A549 treated with Mapracorat at 1 μM for 4 hours (cell line): ENCODE results near the gene EXO1. TPM values are rescaled to one million over a fixed set of nuclear protein-coding genes. Genes with fewer than 3 reads are reported as not detected.

ENCODE experiments used
- total RNA-seq: library from RNA; stranded (reverse); fragments of 200-300 nt; extraction: Qiagen RNA extraction; gene quantifications from 5 replicates; pipeline ENCODE4 v1.2.3, GENCODE V29; 2022

The EXO1 gene
- total RNA-seq = 21.1 to 26.8 TPM (median 25.9 TPM) in 5 replicates

DNA sequence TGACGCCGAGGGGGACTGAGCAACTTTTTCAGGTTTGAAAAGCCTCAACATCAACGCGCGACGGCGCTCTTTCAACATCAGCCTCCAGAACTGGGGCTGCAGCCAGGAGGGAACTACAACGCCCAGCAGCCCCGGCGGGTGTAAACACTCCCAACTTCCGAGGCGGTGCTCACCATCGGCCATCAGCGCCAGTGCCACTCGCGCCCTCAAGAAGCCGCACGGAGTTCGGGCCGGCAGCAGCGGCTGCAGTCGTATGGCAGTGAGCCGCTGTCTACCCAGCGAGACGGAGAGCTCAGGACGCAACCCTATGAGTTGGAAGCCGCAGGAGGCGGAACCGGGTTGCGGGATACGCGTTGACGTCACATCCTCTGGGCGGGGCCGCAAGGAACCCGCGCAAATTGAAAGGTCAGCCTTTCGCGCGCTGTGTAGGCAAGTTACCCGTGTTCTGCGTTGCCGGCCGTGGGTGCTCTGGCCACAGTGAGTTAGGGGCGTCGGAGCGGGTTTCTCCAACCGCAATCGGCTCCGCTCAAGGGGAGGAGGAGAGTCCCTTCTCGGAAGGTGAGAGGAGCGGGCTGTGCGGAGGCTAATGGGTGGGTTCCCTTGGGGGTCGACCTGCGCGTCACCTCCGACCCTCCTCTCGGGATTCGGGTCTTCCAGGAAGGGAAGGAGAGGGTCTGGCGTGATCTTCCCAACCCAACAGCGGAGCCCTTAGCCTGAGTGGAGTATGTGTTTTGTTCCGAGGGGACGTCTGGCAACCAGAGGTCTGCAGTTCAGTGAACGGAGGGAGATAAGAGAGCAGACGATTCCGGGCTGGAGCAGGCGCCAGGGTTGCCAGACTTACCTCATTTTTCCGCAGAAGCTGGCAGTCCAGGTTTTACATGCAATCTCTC is at the start of gene EXO1:
TSS of gene EXO1 (plus strand) at position 409 of the 890 bp plus-strand sequence. CDS start 2,222 bp downstream, outside the sequence.

Other genes with a start within 250 kb of the EXO1 start
- gene CHML, start 207.8 kb upstream of the EXO1 start, total RNA-seq = 7.4 to 9.1 TPM (median 8.4 TPM) in 5 replicates
- gene OPN3, start 207.8 kb upstream of the EXO1 start, total RNA-seq = 54.6 to 71.9 TPM (median 60.0 TPM) in 5 replicates
- not detected in 5 replicates for gene WDR64, start 195.9 kb upstream of the EXO1 start, total RNA-seq
- not detected in 5 replicates for gene BECN2, start 109.6 kb downstream of the EXO1 start, total RNA-seq
- 0.19 to 0.35 TPM (median 0.24 TPM) in 4 of 5 replicates, not detected in the other for gene MAP1LC3C, start 150.9 kb downstream of the EXO1 start, total RNA-seq